Astrocyte of the spinal cord (primary cell): Measurements from ENCODE around the gene TFR2.

Source experiments
- DNase-seq: peaks from one replicate; pipeline ENCODE4 v3.0.0; 2011; ENCODE audit warnings: low read depth, low spot score
- H3K4me3 ChIP-seq: 2 replicates; pipeline ENCODE4 v1.5.1; 2011; ENCODE audit warnings: low read depth, mild to moderate bottlenecking, low read length, moderate library complexity
- CTCF ChIP-seq: IDR thresholded peaks from 2 replicates; pipeline ENCODE4 v1.5.1; 2012; ENCODE audit warnings: low read depth, mild to moderate bottlenecking, low read length, inconsistent platforms
- in situ Hi-C: cut with HindIII; loops from 2 replicates; pipeline ENCODE4 v1.10.0; 2017; ENCODE audit warnings: low sequenced_read_pairs

Gene TFR2

GRCh38 chr7:100604028-100604975, 37.0 kb downstream of the TFR2 start:
- peak overlapping the region; percentile 53 for H3K4me3 ChIP-seq
- TF ChIP-seq CTCF = peak; percentile 50
- peak; percentile 84 for DNase-seq
- in situ Hi-C loops = no loop called here

GRCh38 chr7:100603726-100604027, 37.7 kb downstream of the TFR2 start:
- TF ChIP-seq CTCF = no peak
- in situ Hi-C loops = no loop called here
- DNase-seq = peak; percentile 43
- peak overlapping the region; percentile 53 for H3K4me3 ChIP-seq

- in situ Hi-C loops = no loop called here
- DNase-seq = peak; percentile 89
- peak overlapping the region; percentile 53 for H3K4me3 ChIP-seq
- TF ChIP-seq CTCF = no peak
Observed at GRCh38 chr7:100602889-100603725, 38.2 kb downstream of the TFR2 start.

- in situ Hi-C loops = no loop called here
- no peak for DNase-seq
- TF ChIP-seq CTCF = no peak
- no peak overlapping the region for H3K4me3 ChIP-seq
Observed at GRCh38 chr7:100600730-100601038, 40.7 kb downstream of the TFR2 start.

- no peak for DNase-seq
- in situ Hi-C loops = no loop called here
- TF ChIP-seq CTCF = no peak
- no peak overlapping the region for H3K4me3 ChIP-seq
Observed at GRCh38 chr7:100599911-100600729, 41.2 kb downstream of the TFR2 start.

GRCh38 chr7:100598425-100598824, 42.9 kb downstream of the TFR2 start:
- H3K4me3 ChIP-seq = no peak overlapping the region
- peak; percentile 32 for DNase-seq
- no peak for TF ChIP-seq CTCF
- in situ Hi-C loops = no loop called here
